ENCODE data around the gene HMGB1. TPM values are rescaled to one million over a fixed set of nuclear protein-coding genes. Genes with fewer than 3 reads are reported as not detected.
A peak's percentile ranks its signal among the peaks of the same experiment; 100 is the strongest.

The HMGB1 gene
- polyA plus RNA-seq, 2 of the 4 experiments (the other 2 are of a cell fraction), result 353 to 641 TPM

GRCh38 chr13:30429721-30430694 lies 35.7 kb downstream of the HMGB1 start (continued):
- TF ChIP-seq FOSB (CRISPR knock-in tag; IDR thresholded peaks at IDR 0.05), result no peak

GRCh38 chr13:30429235-30429634 lies 36.5 kb downstream of the HMGB1 start:
- 91% methylated on average over 3 of the region's 3 CpGs for WGBS (ENCODE audit: missing lambda C conversion rate)
- H3K4me2 ChIP-seq, result peak overlapping the region; percentile 72
- FAIRE-seq (no peak), ATAC-seq (no peak), DNase-seq (ENCODE audit: low read depth in 1 of 2, low spot score in 1 of 2) (no peak)
- H3K4me1 ChIP-seq, result peaks cover 32% of the 10 kb centered on the region
- CTCF ChIA-PET, result interaction anchor here (1.1 kb wide), 1 partner anchor 297 kb away, joined by 5 read pairs; no protein-coding TSS in a partner anchor
- POLR2A ChIA-PET, result no interaction called here
- no peaks in the 10 kb centered on the region for H3K9me3 ChIP-seq
- no peak overlapping the region for H3K4me3 ChIP-seq
- H3K27ac ChIP-seq, result peak overlapping the region; percentile 38 to 82; a peak in 5 of 6 replicates
- TF ChIP-seq POLR2A (IDR thresholded peaks at IDR 0.05; ENCODE audit: low read length) (no peak), SMC3 (IDR thresholded peaks at IDR 0.05) (no peak), ZFP36 (IDR thresholded peaks at IDR 0.05; ENCODE audit: borderline replicate concordance, partially characterized antibody) (no peak), HOXA7 (CRISPR knock-in tag; IDR thresholded peaks at IDR 0.05) (no peak), ATOH8 (CRISPR knock-in tag; IDR thresholded peaks at IDR 0.05; ENCODE audit: low read depth) (no peak), SREBF2 (IDR thresholded peaks at IDR 0.05) (no peak), FOSB (CRISPR knock-in tag; IDR thresholded peaks at IDR 0.05) (no peak), MAFK (IDR thresholded peaks at IDR 0.05; ENCODE audit: partially characterized antibody) (no peak), RCOR1 (IDR thresholded peaks at IDR 0.05; ENCODE audit: low read depth, low read length) (no peak), CBX8 (IDR thresholded peaks at IDR 0.05) (no peak), ZC3H11A (IDR thresholded peaks at IDR 0.05) (no peak), RNF2 (IDR thresholded peaks at IDR 0.05; ENCODE audit: borderline replicate concordance, low read depth) (no peak), TFCP2L1 (CRISPR knock-in tag; IDR thresholded peaks at IDR 0.05) (no peak), CBX2 (IDR thresholded peaks at IDR 0.05; ENCODE audit: borderline replicate concordance, low read depth) (no peak), FOSL2 (IDR thresholded peaks at IDR 0.05) (no peak), FOSL2 (CRISPR knock-in tag; IDR thresholded peaks at IDR 0.05) (no peak)

GRCh38 chr13:30423891-30424290 lies 41.8 kb downstream of the HMGB1 start:
- no peak for ATAC-seq
- no peak for TF ChIP-seq HES2 (IDR thresholded peaks at IDR 0.05)
- no peak for FAIRE-seq
- H3K4me3 ChIP-seq, result no peak overlapping the region
- DNase-seq (ENCODE audit: low read depth in 1 of 2, low spot score in 1 of 2), result no peak
- WGBS (ENCODE audit: missing lambda C conversion rate), result 76% methylated on average over 3 of the region's 3 CpGs
- H3K9me3 ChIP-seq, result no peaks in the 10 kb centered on the region
- ChIA-PET CTCF (interaction anchor here (1.8 kb wide), 1 partner anchor 16 kb away, joined by 14 read pairs; no protein-coding TSS in a partner anchor), POLR2A (no interaction called here)
- no peak overlapping the region for H3K27ac ChIP-seq
- H3K4me1 ChIP-seq, result peaks cover 12% of the 10 kb centered on the region
- no peak overlapping the region for H3K4me2 ChIP-seq

GRCh38 chr13:30422054-30422839 lies 43.5 kb downstream of the HMGB1 start, which contains the start of gene UBE2L5:
TSS of gene UBE2L5 (plus strand) at chr13:30422493. CDS start at chr13:30427991, 5,498 bp downstream.
- H3K27ac ChIP-seq, result peak within 1 kb of the TSS; percentile 86 to 87
- 1% methylated on average over 32 of the region's 57 CpGs for WGBS (ENCODE audit: missing lambda C conversion rate)
- peak within 1 kb of the TSS; percentile 82 for H3K4me2 ChIP-seq
- ATAC-seq (peak; percentile 81 to 94), FAIRE-seq (no peak), DNase-seq (ENCODE audit: low read depth in 1 of 2, low spot score in 1 of 2) (peak; percentile 9 to 87)
- H3K4me3 ChIP-seq, result peak within 1 kb of the TSS; percentile 52
- POLR2A ChIA-PET, result interaction anchor here (0.7 to 1.6 kb wide), 19 partner anchors 9 to 550 kb away, joined by 3 to 16 read pairs (median 4); partner anchors contain the start of genes KATNAL1 and USPL1
- no peaks in the 10 kb centered on the region for H3K9me3 ChIP-seq
- peaks cover 10% of the 10 kb centered on the region; the same call in 2 of the 3 replicates for H3K4me1 ChIP-seq
- CTCF ChIA-PET, result interaction anchor here (0.8 kb wide), 1 partner anchor 380 kb away, joined by 3 read pairs; no protein-coding TSS in a partner anchor
- no peak for TF ChIP-seq NPAS2 (CRISPR knock-in tag; IDR thresholded peaks at IDR 0.05; ENCODE audit: borderline replicate concordance)
- TF ChIP-seq TP53 (CRISPR knock-in tag; IDR thresholded peaks at IDR 0.05), result no peak
- no peak for TF ChIP-seq ZFP36 (IDR thresholded peaks at IDR 0.05; ENCODE audit: borderline replicate concordance, partially characterized antibody)
- no peak for TF ChIP-seq CHD2 (IDR thresholded peaks at IDR 0.05; ENCODE audit: low read length, partially characterized antibody)
- no peak for TF ChIP-seq BHLHE40 (IDR thresholded peaks at IDR 0.05; ENCODE audit: low read depth, low read length)
- no peak for TF ChIP-seq HEYL (CRISPR knock-in tag; IDR thresholded peaks at IDR 0.05)
- TF ChIP-seq CTCF (IDR thresholded peaks at IDR 0.05), result no peak
- TF ChIP-seq KDM5A (IDR thresholded peaks at IDR 0.05), result no peak
- peak; percentile 45; the same call in 1 of the 2 replicates for TF ChIP-seq PHF8 (IDR thresholded peaks at IDR 0.05; ENCODE audit: borderline replicate concordance, low read depth)
- TF ChIP-seq ESRRA (IDR thresholded peaks at IDR 0.05; ENCODE audit: borderline replicate concordance, low read length), result no peak
- TF ChIP-seq RAD21 (conservative IDR thresholded peaks at IDR 0.05 in 1 of 2, IDR thresholded peaks at IDR 0.05 in 1 of 2), result peak in 1 of 2 experiments; percentile 18; a peak in 1 of 5 replicates
- TF ChIP-seq JUNB (IDR thresholded peaks at IDR 0.05), result no peak
- TF ChIP-seq RCOR1 (IDR thresholded peaks at IDR 0.05; ENCODE audit: low read depth, low read length), result no peak
